Mucosa of descending colon (tissue), 3 donors: Measurements from ENCODE around the gene TOLLIP. TPM values are rescaled to one million over a fixed set of nuclear protein-coding genes. Genes with fewer than 3 reads are reported as not detected.

Experiments used
- ATAC-seq: fragments of 200-7000 bp; cut with Tn5 transposase; one replicate; pipeline ENCODE4 v1.9.1; 2020; ENCODE audit warnings: mild to moderate bottlenecking, moderate library complexity
- DNase-seq, 3 donors: peaks; one replicate each; pipeline ENCODE4 v3.0.0-alpha.2; 2020
- H3K36me3 ChIP-seq: fragments of 200-600 bp; one replicate; pipeline ENCODE4 v1.8.0; 2021; ENCODE audit warnings: low read depth, mild to moderate bottlenecking
- H3K4me1 ChIP-seq: fragments of 200-600 bp; one replicate; pipeline ENCODE4 v1.8.0; 2021; ENCODE audit warnings: low read depth, mild to moderate bottlenecking
- H3K4me3 ChIP-seq: fragments of 200-600 bp; one replicate; pipeline ENCODE4 v1.8.0; 2021; ENCODE audit warnings: mild to moderate bottlenecking
- H3K9me3 ChIP-seq: fragments of 200-600 bp; one replicate; pipeline ENCODE4 v1.8.0; 2021; ENCODE audit warnings: mild to moderate bottlenecking
- CTCF ChIP-seq: fragments of 200-600 bp; IDR thresholded peaks from one replicate; pipeline ENCODE4 v1.8.0; 2022; ENCODE audit warnings: antibody characterized with exemption, mild to moderate bottlenecking
- intact Hi-C, 2 donors: fragments of 100-400 bp; cut with DNase I in 1 of 2; cut with micrococcal nuclease in 1 of 2; formaldehyde crosslinking; loops; one replicate each; pipeline versions ENCODE4 v1.11.0 to v1.11.1; 2022; cut with DNase I, micrococcal nuclease
- total RNA-seq, 3 donors: library from RNA; stranded (reverse); fragmentation: NEBNext Ultra II Directional in 2 of 3; extraction: Animal tissue kit (Norgen Biotek cat#: 25700) in 2 of 3; gene quantifications; one replicate each; pipeline versions ENCODE4 v1.2.1 to v1.2.4, GENCODE V29; 2021 to 2023
- donor health status: DM: no; HTN: no; CAD: no; lungs with moderate emphysema.
- donor health status: DM: no; HTN: no; CAD: no.
- donor health status: DM: no; HTN: yes; CAD: no.

TOLLIP gene
- total RNA-seq, 3 donors from 2014 or later = 62.4 to 65.4 (median 62.5) TPM

- ATAC-seq (no peak), DNase-seq (peak in 1 of 3 donors; percentile 5)
- no peak for TF ChIP-seq CTCF
- no peaks in the 10 kb centered on the region for H3K9me3 ChIP-seq
- H3K4me3 ChIP-seq = no peak overlapping the region
- no peaks in the 10 kb centered on the region for H3K4me1 ChIP-seq
- H3K36me3 ChIP-seq = peaks cover 3% of the 10 kb centered on the region
- intact Hi-C loops = no loop called here
Measured at GRCh38 chr11:1292018-1292643, 17.3 kb downstream of the TOLLIP start.

- Histone ChIP-seq H3K36me3 (peaks cover 3% of the 10 kb centered on the region), H3K4me3 (no peak overlapping the region), H3K4me1 (no peaks in the 10 kb centered on the region), H3K9me3 (no peaks in the 10 kb centered on the region)
- intact Hi-C loops = no loop called here
- no peak for TF ChIP-seq CTCF
- DNase-seq (peak in 1 of 3 donors; percentile 18), ATAC-seq (no peak)
Measured at GRCh38 chr11:1291295-1292017, 18.0 kb downstream of the TOLLIP start.

- Histone ChIP-seq H3K36me3 (peaks cover 3% of the 10 kb centered on the region), H3K4me3 (no peak overlapping the region), H3K9me3 (no peaks in the 10 kb centered on the region), H3K4me1 (no peaks in the 10 kb centered on the region)
- intact Hi-C loops = no loop called here
- DNase-seq (peak in 1 of 3 donors; percentile 14), ATAC-seq (no peak)
- no peak for TF ChIP-seq CTCF
Measured at GRCh38 chr11:1290052-1291040, 19.1 kb downstream of the TOLLIP start.

- DNase-seq (peak in 1 of 3 donors; percentile 15), ATAC-seq (no peak)
- intact Hi-C loops = no loop called here
- H3K36me3 ChIP-seq = peaks cover 12% of the 10 kb centered on the region
- H3K4me3 ChIP-seq = no peak overlapping the region
- H3K4me1 ChIP-seq = no peaks in the 10 kb centered on the region
- no peak for TF ChIP-seq CTCF
- H3K9me3 ChIP-seq = no peaks in the 10 kb centered on the region
Measured at GRCh38 chr11:1289211-1289935, 20.1 kb downstream of the TOLLIP start.
